ENCODE measurements around the gene ERMP1. TPM values are rescaled to one million over a fixed set of nuclear protein-coding genes. Genes with fewer than 3 reads are reported as not detected.

The ERMP1 gene
- total RNA-seq, 1 experiment from 2014 or later = 0.40 TPM

GRCh38 chr9:5839572-5839902 is 6.6 kb upstream of the ERMP1 start:
- no peaks in the 10 kb centered on the region for H3K27me3 ChIP-seq
- H3K9me3 ChIP-seq = no peaks in the 10 kb centered on the region
- no peak overlapping the region for H3K4me3 ChIP-seq
- H3K36me3 ChIP-seq = no peaks in the 10 kb centered on the region
- DNase-seq = no peak

- Histone ChIP-seq H3K4me3 (no peak overlapping the region), H3K9me3 (no peaks in the 10 kb centered on the region), H3K27me3 (no peaks in the 10 kb centered on the region), H3K36me3 (no peaks in the 10 kb centered on the region)
- DNase-seq = peak; percentile 2
Observed at GRCh38 chr9:5838884-5839571, 6.1 kb upstream of the ERMP1 start.

GRCh38 chr9:5835808-5836207 is 2.9 kb upstream of the ERMP1 start:
- Histone ChIP-seq H3K27me3 (no peaks in the 10 kb centered on the region), H3K36me3 (no peaks in the 10 kb centered on the region), H3K4me3 (no peak overlapping the region), H3K9me3 (no peaks in the 10 kb centered on the region)
- no peak for DNase-seq

GRCh38 chr9:5834214-5834613 is 1.3 kb upstream of the ERMP1 start:
- Histone ChIP-seq H3K27me3 (no peaks in the 10 kb centered on the region), H3K4me3 (no peak overlapping the region), H3K36me3 (no peaks in the 10 kb centered on the region), H3K9me3 (no peaks in the 10 kb centered on the region)
- no peak for DNase-seq

- no peaks in the 10 kb centered on the region for H3K27me3 ChIP-seq
- no peak for DNase-seq
- peak overlapping the region; percentile 53 for H3K4me3 ChIP-seq
- no peaks in the 10 kb centered on the region for H3K36me3 ChIP-seq
- no peaks in the 10 kb centered on the region for H3K9me3 ChIP-seq
Observed at GRCh38 chr9:5832071-5832537, 813 bp downstream of the ERMP1 start.

- no peak for DNase-seq
- no peaks in the 10 kb centered on the region for H3K9me3 ChIP-seq
- no peaks in the 10 kb centered on the region for H3K27me3 ChIP-seq
- no peaks in the 10 kb centered on the region for H3K36me3 ChIP-seq
- no peak overlapping the region for H3K4me3 ChIP-seq
Observed at GRCh38 chr9:5825895-5826622, 6.9 kb downstream of the ERMP1 start.

- Histone ChIP-seq H3K36me3 (no peaks in the 10 kb centered on the region), H3K27me3 (no peaks in the 10 kb centered on the region), H3K4me3 (no peak overlapping the region), H3K9me3 (no peaks in the 10 kb centered on the region)
- no peak for DNase-seq
Observed at GRCh38 chr9:5825223-5825622, 7.7 kb downstream of the ERMP1 start.

- Histone ChIP-seq H3K36me3 (no peaks in the 10 kb centered on the region), H3K27me3 (no peaks in the 10 kb centered on the region), H3K4me3 (no peak overlapping the region), H3K9me3 (no peaks in the 10 kb centered on the region)
- no peak for DNase-seq
Observed at GRCh38 chr9:5820425-5820824, 12.5 kb downstream of the ERMP1 start.

- Histone ChIP-seq H3K9me3 (no peaks in the 10 kb centered on the region), H3K27me3 (no peaks in the 10 kb centered on the region), H3K36me3 (no peaks in the 10 kb centered on the region), H3K4me3 (no peak overlapping the region)
- no peak for DNase-seq
Observed at GRCh38 chr9:5819174-5819573, 13.7 kb downstream of the ERMP1 start.

- Histone ChIP-seq H3K9me3 (no peaks in the 10 kb centered on the region), H3K4me3 (no peak overlapping the region), H3K27me3 (no peaks in the 10 kb centered on the region), H3K36me3 (no peaks in the 10 kb centered on the region)
- DNase-seq = no peak
Observed at GRCh38 chr9:5818424-5819142, 14.3 kb downstream of the ERMP1 start.

GRCh38 chr9:5817862-5818261 is 15.1 kb downstream of the ERMP1 start:
- H3K9me3 ChIP-seq = no peaks in the 10 kb centered on the region
- no peak for DNase-seq
- no peaks in the 10 kb centered on the region for H3K27me3 ChIP-seq
- H3K36me3 ChIP-seq = no peaks in the 10 kb centered on the region
- H3K4me3 ChIP-seq = no peak overlapping the region

GRCh38 chr9:5815461-5815860 is 17.5 kb downstream of the ERMP1 start:
- Histone ChIP-seq H3K4me3 (no peak overlapping the region), H3K27me3 (no peaks in the 10 kb centered on the region), H3K36me3 (no peaks in the 10 kb centered on the region), H3K9me3 (no peaks in the 10 kb centered on the region)
- no peak for DNase-seq

- DNase-seq = no peak
- H3K4me3 ChIP-seq = no peak overlapping the region
- H3K9me3 ChIP-seq = no peaks in the 10 kb centered on the region
- H3K27me3 ChIP-seq = no peaks in the 10 kb centered on the region
- no peaks in the 10 kb centered on the region for H3K36me3 ChIP-seq
Observed at GRCh38 chr9:5813824-5814223, 19.1 kb downstream of the ERMP1 start.

- Histone ChIP-seq H3K9me3 (no peaks in the 10 kb centered on the region), H3K27me3 (no peaks in the 10 kb centered on the region), H3K36me3 (no peaks in the 10 kb centered on the region), H3K4me3 (no peak overlapping the region)
- no peak for DNase-seq
Observed at GRCh38 chr9:5811751-5812150, 21.2 kb downstream of the ERMP1 start.

GRCh38 chr9:5805478-5805877 is 27.4 kb downstream of the ERMP1 start:
- Histone ChIP-seq H3K9me3 (no peaks in the 10 kb centered on the region), H3K4me3 (no peak overlapping the region), H3K36me3 (no peaks in the 10 kb centered on the region), H3K27me3 (no peaks in the 10 kb centered on the region)
- DNase-seq = no peak

- H3K4me3 ChIP-seq = no peak overlapping the region
- no peaks in the 10 kb centered on the region for H3K9me3 ChIP-seq
- H3K36me3 ChIP-seq = no peaks in the 10 kb centered on the region
- DNase-seq = no peak
- no peaks in the 10 kb centered on the region for H3K27me3 ChIP-seq
Observed at GRCh38 chr9:5801739-5802113, 31.2 kb downstream of the ERMP1 start.

- H3K36me3 ChIP-seq = no peaks in the 10 kb centered on the region
- no peak for DNase-seq
- no peak overlapping the region for H3K4me3 ChIP-seq
- H3K27me3 ChIP-seq = no peaks in the 10 kb centered on the region
- no peaks in the 10 kb centered on the region for H3K9me3 ChIP-seq
Observed at GRCh38 chr9:5800969-5801738, 31.8 kb downstream of the ERMP1 start.
